Spleen (tissue), 7 donors: ENCODE results near the gene PMM1.

Experiments
- CTCF ChIP-seq, 11 experiments: fragments of 200-600 bp in 7 of 11; fragments of 450-650 bp in 4 of 11; sonication (generic) in 4 of 11; IDR thresholded peaks in 8 of 11; conservative IDR thresholded peaks in 3 of 11; 1 replicate in 7 of 11; 2 replicates in 4 of 11; pipeline versions ENCODE4 v1.4.0 to v1.8.0; 2016 to 2021; ENCODE audit warnings: antibody characterized with exemption in 11 of 11, inconsistent platforms in 4 of 11, mild to moderate bottlenecking in 1 of 11
- POLR2A ChIP-seq, 3 donors: fragments of 450-650 bp; IDR thresholded peaks; one replicate each; pipeline ENCODE4 v1.5.1; 2017; ENCODE audit warnings: antibody characterized with exemption in 3 of 3, mild to moderate bottlenecking in 1 of 3
- donor health status: DM: no; HTN: no; CAD: no; lungs with moderate emphysema.
- donor health status: DM: no; HTN: no; CAD: no.
- donor health status: DM: no; HTN: no; CAD: no.

DNA sequence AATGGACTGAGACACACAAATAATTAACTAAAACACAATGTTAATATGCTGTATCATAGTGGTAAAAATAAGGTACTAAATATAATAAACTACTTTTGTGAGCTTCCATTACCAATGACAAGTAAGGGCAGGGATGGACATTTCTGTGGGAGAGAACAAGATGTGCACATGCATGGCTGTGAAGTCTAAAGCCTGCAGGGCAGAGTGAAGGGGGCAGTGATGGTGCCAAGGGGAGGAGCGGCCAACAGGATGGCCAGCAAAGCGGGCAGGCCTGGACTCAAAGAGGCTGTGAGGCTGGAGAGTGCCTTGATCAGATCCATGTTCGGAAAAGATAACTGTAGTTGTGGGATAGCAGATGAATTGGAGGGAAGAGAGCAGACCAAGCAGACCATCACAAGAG lies 18.7 kb upstream of the PMM1 start:
- TF ChIP-seq CTCF (IDR thresholded peaks at IDR 0.05 in 8 of 11, conservative IDR thresholded peaks at IDR 0.05 in 3 of 11), result no peak
- no peak for TF ChIP-seq POLR2A (IDR thresholded peaks at IDR 0.05)
